Stimulated activated CD4-positive, alpha-beta T cell treated with anti-CD3 and anti-CD28 coated beads, TNF-alpha, amount 100 ng/mL, for 4 hours (primary cell): ENCODE measurements around the gene CLCF1.
"Not testable (repeated sequence)": the region's sequence is repeated elsewhere in the genome, so short reads cannot be mapped to it uniquely, and the experiment has no call there.

Experiments used
- DNase-seq, 3 experiments: peaks; one replicate each; pipeline ENCODE4 v3.0.0-alpha.2; 2020; ENCODE audit warnings: low read depth in 3 of 3

Gene CLCF1

GRCh38 chr11:67322049-67322448 is 51.3 kb downstream of the CLCF1 start:
- DNase-seq: no peak

- no peak for DNase-seq
Measured at GRCh38 chr11:67321313-67321871, 52.0 kb downstream of the CLCF1 start.

- DNase-seq: no peak
Measured at GRCh38 chr11:67320691-67321090, 52.7 kb downstream of the CLCF1 start.

GRCh38 chr11:67320011-67320410 is 53.4 kb downstream of the CLCF1 start:
- no peak for DNase-seq

GRCh38 chr11:67318876-67319275 is 54.5 kb downstream of the CLCF1 start:
- DNase-seq: not testable (repeated sequence)

- DNase-seq: no peak
Measured at GRCh38 chr11:67317888-67318555, 55.4 kb downstream of the CLCF1 start.

GRCh38 chr11:67317205-67317887 is 56.1 kb downstream of the CLCF1 start:
- peak; percentile 97 to 99 (median 98) for DNase-seq

GRCh38 chr11:67316882-67317204 is 56.6 kb downstream of the CLCF1 start:
- no peak for DNase-seq

GRCh38 chr11:67315325-67315909 is 58.0 kb downstream of the CLCF1 start:
- DNase-seq: no peak

GRCh38 chr11:67314218-67314617 is 59.2 kb downstream of the CLCF1 start:
- no peak for DNase-seq
